ENCODE data around the gene C1QTNF1. TPM values are rescaled to one million over a fixed set of nuclear protein-coding genes. Genes with fewer than 3 reads are reported as not detected.

C1QTNF1 gene
- total and polyA plus RNA-seq, 9 of the 15 experiments (the other 6 are each of a cell fraction or from before 2014, with no cell fraction given): 0.09 TPM; not detected in 8

DNA sequence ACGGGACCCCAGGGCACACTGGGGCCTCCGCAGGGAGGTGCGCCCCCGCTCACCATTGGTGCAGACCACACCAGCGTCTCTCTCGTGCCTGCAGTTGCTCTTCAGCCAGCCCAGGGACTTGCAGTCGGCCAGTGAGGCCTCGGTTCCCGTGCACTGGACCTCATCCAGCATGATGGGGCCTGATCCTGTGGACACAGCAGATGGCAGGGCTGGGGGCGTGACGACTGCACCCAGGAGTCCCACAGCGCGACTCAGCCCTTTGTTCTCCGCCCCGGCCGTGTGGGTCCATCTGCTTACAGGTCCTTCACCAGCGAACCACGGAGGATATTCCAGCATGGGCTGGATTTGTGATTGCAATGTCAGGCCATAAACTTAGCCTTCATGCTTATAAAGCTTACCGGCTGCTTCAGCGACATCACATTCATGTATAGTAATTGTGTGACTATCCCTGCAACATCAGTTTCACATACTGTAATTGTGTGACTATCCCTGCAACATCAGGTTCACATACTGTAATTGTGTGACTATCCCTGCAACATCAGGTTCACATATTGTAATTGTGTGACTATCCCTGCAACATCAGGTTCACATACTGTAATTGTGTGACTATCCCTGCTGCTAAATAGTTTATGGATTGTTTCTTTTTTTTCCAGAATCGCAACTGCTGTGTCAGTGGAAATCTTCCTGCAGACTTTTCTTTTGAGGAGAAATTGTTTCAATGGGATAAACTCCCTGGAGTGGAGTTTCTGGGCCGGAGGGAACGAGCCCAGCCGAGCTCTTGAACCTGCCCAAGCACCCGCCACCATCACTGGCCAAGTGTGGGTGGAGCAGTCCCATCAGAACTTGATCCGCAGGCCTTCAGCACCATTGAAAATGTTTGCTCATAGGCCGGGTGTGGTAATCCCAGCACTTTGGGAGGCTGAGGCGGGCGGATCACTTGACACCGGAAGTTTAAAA lies 49.1 kb upstream of the C1QTNF1 start (continued):
- TF ChIP-seq ZFP91 (CRISPR knock-in tag; IDR thresholded peaks at IDR 0.05): no peak
- peak; percentile 78 for TF ChIP-seq SP1 (CRISPR knock-in tag; IDR thresholded peaks at IDR 0.05)
- TF ChIP-seq RB1 (IDR thresholded peaks at IDR 0.05; ENCODE audit: low read depth): no peak
- TF ChIP-seq ZFP30 (CRISPR knock-in tag; IDR thresholded peaks at IDR 0.05; ENCODE audit: borderline replicate concordance): no peak
- peak; percentile 95 for TF ChIP-seq EHMT2 (IDR thresholded peaks at IDR 0.05)
- TF ChIP-seq PURB (CRISPR knock-in tag; IDR thresholded peaks at IDR 0.05; ENCODE audit: low read depth): no peak
- TF ChIP-seq ZNF696 (CRISPR knock-in tag; conservative IDR thresholded peaks at IDR 0.05): no peak
- no peak for TF ChIP-seq MAFG (tag; conservative IDR thresholded peaks at IDR 0.05)
- TF ChIP-seq ZNF717 (CRISPR knock-in tag; IDR thresholded peaks at IDR 0.05): no peak
- TF ChIP-seq PTBP1 (IDR thresholded peaks at IDR 0.05; ENCODE audit: low read depth, low read length): no peak
- no peak for TF ChIP-seq RFX5 (IDR thresholded peaks at IDR 0.05; ENCODE audit: low read depth, low read length)
- peak; percentile 51; the same call in 1 of the 2 replicates for TF ChIP-seq GABPB1 (CRISPR knock-in tag; IDR thresholded peaks at IDR 0.05)
- TF ChIP-seq GATAD2B (IDR thresholded peaks at IDR 0.05; ENCODE audit: borderline replicate concordance): no peak
- no peak for TF ChIP-seq PKNOX1 (IDR thresholded peaks at IDR 0.05)
- peak; percentile 66; the same call in 1 of the 2 replicates for TF ChIP-seq SNIP1 (IDR thresholded peaks at IDR 0.05; ENCODE audit: low read depth)
- TF ChIP-seq ZNF140 (CRISPR knock-in tag; IDR thresholded peaks at IDR 0.05): no peak
- TF ChIP-seq MBD2 (IDR thresholded peaks at IDR 0.05; ENCODE audit: borderline replicate concordance, low read depth): no peak
- peak; percentile 82 for TF ChIP-seq CREM (IDR thresholded peaks at IDR 0.05; ENCODE audit: low read depth)
- TF ChIP-seq FOXJ2 (tag; IDR thresholded peaks at IDR 0.05): no peak
- no peak for TF ChIP-seq ZNF324 (CRISPR knock-in tag; IDR thresholded peaks at IDR 0.05)
- TF ChIP-seq, protein P1, sequence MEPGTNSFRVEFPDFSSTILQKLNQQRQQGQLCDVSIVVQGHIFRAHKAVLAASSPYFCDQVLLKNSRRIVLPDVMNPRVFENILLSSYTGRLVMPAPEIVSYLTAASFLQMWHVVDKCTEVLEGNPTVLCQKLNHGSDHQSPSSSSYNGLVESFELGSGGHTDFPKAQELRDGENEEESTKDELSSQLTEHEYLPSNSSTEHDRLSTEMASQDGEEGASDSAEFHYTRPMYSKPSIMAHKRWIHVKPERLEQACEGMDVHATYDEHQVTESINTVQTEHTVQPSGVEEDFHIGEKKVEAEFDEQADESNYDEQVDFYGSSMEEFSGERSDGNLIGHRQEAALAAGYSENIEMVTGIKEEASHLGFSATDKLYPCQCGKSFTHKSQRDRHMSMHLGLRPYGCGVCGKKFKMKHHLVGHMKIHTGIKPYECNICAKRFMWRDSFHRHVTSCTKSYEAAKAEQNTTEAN (CRISPR knock-in tag; IDR thresholded peaks at IDR 0.05): no peak
- TF ChIP-seq, protein P2, sequence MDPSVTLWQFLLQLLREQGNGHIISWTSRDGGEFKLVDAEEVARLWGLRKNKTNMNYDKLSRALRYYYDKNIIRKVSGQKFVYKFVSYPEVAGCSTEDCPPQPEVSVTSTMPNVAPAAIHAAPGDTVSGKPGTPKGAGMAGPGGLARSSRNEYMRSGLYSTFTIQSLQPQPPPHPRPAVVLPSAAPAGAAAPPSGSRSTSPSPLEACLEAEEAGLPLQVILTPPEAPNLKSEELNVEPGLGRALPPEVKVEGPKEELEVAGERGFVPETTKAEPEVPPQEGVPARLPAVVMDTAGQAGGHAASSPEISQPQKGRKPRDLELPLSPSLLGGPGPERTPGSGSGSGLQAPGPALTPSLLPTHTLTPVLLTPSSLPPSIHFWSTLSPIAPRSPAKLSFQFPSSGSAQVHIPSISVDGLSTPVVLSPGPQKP (CRISPR knock-in tag; IDR thresholded peaks at IDR 0.05): no peak
- no peak for TF ChIP-seq ZNF699 (CRISPR knock-in tag; IDR thresholded peaks at IDR 0.05; ENCODE audit: insufficient replicate concordance)

Measured in K562 (cell line).